H1 (cell line): ENCODE measurements around the gene LPP. TPM values are rescaled to one million over a fixed set of nuclear protein-coding genes. Genes with fewer than 3 reads are reported as not detected.
A peak's percentile ranks its signal among the peaks of the same experiment; 100 is the strongest.

ENCODE experiments used
- CTCF ChIA-PET: fragments of 300-600 bp; sonication (Branson Sonifier 250); formaldehyde crosslinking; loops from one replicate; lab custom pipeline; 2021; ENCODE audit not compliant: partially characterized antibody; lab: Charles Lee
- POLR2A ChIA-PET: fragments of 300-600 bp; sonication (Branson Sonifier 250); formaldehyde crosslinking; loops from one replicate; lab custom pipeline; 2021; ENCODE audit warnings: inconsistent platforms; ENCODE audit not compliant: partially characterized antibody; lab: Charles Lee
- DNase-seq, 2 experiments: peaks; one replicate each; pipeline versions ENCODE4 v3.0.0 to v3.0.0-alpha.2; 2010 to 2022; ENCODE audit warnings: low spot score in 2 of 2, low read depth in 1 of 2, mixed read lengths in 1 of 2
- FAIRE-seq: peaks from 2 replicates; lab custom pipeline; 2011; peaks lifted over from hg19 to GRCh38; lab: Jason Lieb, UNC
- H2AFZ ChIP-seq: 2 replicates; pipeline ENCODE4 v1.8.1; 2012; ENCODE audit warnings: low read length, inconsistent platforms
- H2AK5ac ChIP-seq: 2 replicates; pipeline ENCODE4 v1.6.1; 2013; ENCODE audit warnings: low read depth, low read length
- H2BK120ac ChIP-seq: replicated peaks from 2 replicates; pipeline ENCODE3; 2013; ENCODE audit warnings: low read depth, low read length, inconsistent platforms
- H2BK12ac ChIP-seq: 2 replicates; pipeline ENCODE4 v1.6.1; 2013; ENCODE audit warnings: low read depth, low read length
- H2BK15ac ChIP-seq: 2 replicates; pipeline ENCODE4 v1.6.1; 2013; ENCODE audit warnings: low read length
- H2BK20ac ChIP-seq: 2 replicates; pipeline ENCODE4 v1.6.1; 2013; ENCODE audit warnings: low read length
- H2BK5ac ChIP-seq: 2 replicates; pipeline ENCODE4 v1.6.1; 2013; ENCODE audit warnings: low read depth, low read length
- H3K14ac ChIP-seq: 2 replicates; pipeline ENCODE4 v1.6.1; 2013; ENCODE audit warnings: inconsistent platforms; ENCODE audit not compliant: insufficient read length
- H3K18ac ChIP-seq: 2 replicates; pipeline ENCODE4 v1.6.1; 2013; ENCODE audit warnings: low read length; ENCODE audit errors: extremely low read depth
- H3K23ac ChIP-seq: 2 replicates; pipeline ENCODE4 v1.6.1; 2013; ENCODE audit warnings: inconsistent platforms; ENCODE audit not compliant: insufficient read length
- H3K23me2 ChIP-seq: 2 replicates; pipeline ENCODE4 v1.6.1; 2013; ENCODE audit warnings: low read depth, low read length
- H3K27ac ChIP-seq: 2 replicates; pipeline ENCODE4 v1.6.1; 2011; ENCODE audit warnings: low read depth, low read length, inconsistent platforms
- H3K27me3 ChIP-seq, 4 experiments: replicated peaks in 1 of 4; 1 replicate in 1 of 4; 2 replicates in 3 of 4; pipeline versions ENCODE4 v1.6.1 to v1.8.1; 2011 to 2013; ENCODE audit warnings: low read length in 3 of 4, mild to moderate bottlenecking in 3 of 4, inconsistent platforms in 2 of 4, mixed read lengths in 2 of 4, moderate library complexity in 1 of 4; ENCODE audit not compliant: control insufficient read depth in 3 of 4, insufficient read depth in 3 of 4; ENCODE audit errors: extremely low read depth in 1 of 4
- H3K36me3 ChIP-seq, 4 experiments: 2 replicates each; pipeline versions ENCODE4 v1.6.1 to v1.8.1; 2011 to 2013; ENCODE audit warnings: mild to moderate bottlenecking in 4 of 4, low read length in 3 of 4, moderate library complexity in 2 of 4, control low read depth in 1 of 4, inconsistent platforms in 1 of 4; ENCODE audit not compliant: insufficient read depth in 4 of 4, control insufficient read depth in 2 of 4
- H3K4ac ChIP-seq: replicated peaks from 2 replicates; pipeline ENCODE3; 2013; ENCODE audit warnings: low read length, low read depth, mixed read lengths, inconsistent platforms; ENCODE audit not compliant: insufficient read length
- H3K4me1 ChIP-seq, 4 experiments: replicated peaks in 1 of 4; 1 replicate in 1 of 4; 2 replicates in 3 of 4; pipeline versions ENCODE4 v1.6.1 to v1.8.1; 2011 to 2013; ENCODE audit warnings: low read length in 3 of 4, inconsistent platforms in 2 of 4, mixed read lengths in 1 of 4; ENCODE audit not compliant: insufficient read depth in 4 of 4, control insufficient read depth in 3 of 4
- H3K4me2 ChIP-seq, 2 experiments: 2 replicates each; pipeline versions ENCODE4 v1.6.1 to v1.8.1; 2011 to 2013; ENCODE audit warnings: low read depth in 2 of 2, low read length in 2 of 2, control low read depth in 1 of 2, inconsistent platforms in 1 of 2, mild to moderate bottlenecking in 1 of 2; ENCODE audit not compliant: insufficient read depth in 1 of 2
- H3K4me3 ChIP-seq, 4 experiments: fragments of 200-600, 300-600 bp in 1 of 4; sonication (generic), shearing (Covaris generic), sonication (Bioruptor Twin) in 1 of 4; 2 replicates each; pipeline versions ENCODE4 v1.5.1 to v1.8.1; 2011 to 2016; ENCODE audit warnings: low read length in 4 of 4, low read depth in 3 of 4, control low read depth in 2 of 4, inconsistent platforms in 2 of 4, mild to moderate bottlenecking in 2 of 4, mixed read lengths in 1 of 4, moderate library complexity in 1 of 4; ENCODE audit not compliant: insufficient read depth in 2 of 4; ENCODE audit errors: extremely low read depth in 1 of 4
- H3K56ac ChIP-seq: replicated peaks from 2 replicates; pipeline ENCODE3; 2013; ENCODE audit warnings: low read depth, mild to moderate bottlenecking, mixed read lengths, low read length, inconsistent platforms; ENCODE audit not compliant: insufficient read length
- H3K79me1 ChIP-seq: 2 replicates; pipeline ENCODE4 v1.6.1; 2013; ENCODE audit warnings: low read depth, low read length, control low read depth
- H3K79me2 ChIP-seq, 2 experiments: 2 replicates each; pipeline versions ENCODE4 v1.6.1 to v1.8.1; 2012 to 2013; ENCODE audit warnings: low read length in 2 of 2, mild to moderate bottlenecking in 2 of 2, inconsistent platforms in 1 of 2; ENCODE audit not compliant: insufficient read depth in 2 of 2, control insufficient read depth in 1 of 2
- H3K9ac ChIP-seq, 4 experiments: replicated peaks in 1 of 4; 1 replicate in 1 of 4; 2 replicates in 3 of 4; pipeline versions ENCODE4 v1.6.1 to v1.8.1; 2011 to 2013; ENCODE audit warnings: low read depth in 3 of 4, low read length in 3 of 4, control low read depth in 2 of 4, mild to moderate bottlenecking in 2 of 4, moderate library complexity in 2 of 4, inconsistent platforms in 1 of 4; ENCODE audit errors: extremely low read depth in 1 of 4
- H3K9me3 ChIP-seq, 2 experiments: 2 replicates each; pipeline versions ENCODE4 v1.6.1 to v1.8.1; 2012 to 2013; ENCODE audit warnings: mild to moderate bottlenecking in 2 of 2, moderate library complexity in 2 of 2, control low read depth in 1 of 2, inconsistent platforms in 1 of 2, low read depth in 1 of 2, low read length in 1 of 2, mixed read lengths in 1 of 2; ENCODE audit not compliant: insufficient read depth in 2 of 2
- H4K20me1 ChIP-seq, 2 experiments: replicated peaks in 1 of 2; 2 replicates each; pipeline versions ENCODE3 to v1.8.1; 2011 to 2013; ENCODE audit warnings: inconsistent platforms in 2 of 2, low read length in 2 of 2, mild to moderate bottlenecking in 1 of 2; ENCODE audit not compliant: insufficient read depth in 2 of 2, control insufficient read depth in 1 of 2
- H4K5ac ChIP-seq: 2 replicates; pipeline ENCODE4 v1.6.1; 2013; ENCODE audit warnings: low read length, low read depth, mixed read lengths, inconsistent platforms; ENCODE audit not compliant: insufficient read length
- H4K8ac ChIP-seq: 2 replicates; pipeline ENCODE4 v1.8.0; 2013; ENCODE audit warnings: mild to moderate bottlenecking, moderate library complexity, low read length, inconsistent platforms; ENCODE audit not compliant: insufficient read depth; ENCODE audit errors: extremely low read depth
- H4K91ac ChIP-seq: replicated peaks from 2 replicates; pipeline ENCODE3; 2013; ENCODE audit warnings: low read length, mixed read lengths, inconsistent platforms; ENCODE audit not compliant: insufficient read length
- BACH1 ChIP-seq: IDR thresholded peaks from 2 replicates; pipeline ENCODE4 v1.6.1; 2012; ENCODE audit warnings: low read length, improper control_type of control experiment
- EGR1 ChIP-seq: IDR thresholded peaks from 2 replicates; pipeline ENCODE4 v1.6.1; 2011; ENCODE audit warnings: low read depth, low read length, borderline replicate concordance
- FOSL1 ChIP-seq: IDR thresholded peaks from 2 replicates; pipeline ENCODE4 v1.6.1; 2011; ENCODE audit warnings: mild to moderate bottlenecking, low read depth, low read length, moderate library complexity; ENCODE audit not compliant: insufficient read depth
- HDAC2 ChIP-seq, 2 experiments: fragments of 300-600 bp in 1 of 2; sonication (generic) in 1 of 2; IDR thresholded peaks; 2 replicates each; pipeline ENCODE4 v1.6.1; 2011 to 2012; ENCODE audit warnings: low read depth in 2 of 2, low read length in 2 of 2, mild to moderate bottlenecking in 2 of 2, moderate library complexity in 2 of 2, borderline replicate concordance in 1 of 2, inconsistent platforms in 1 of 2
- JUND ChIP-seq: IDR thresholded peaks from 2 replicates; pipeline ENCODE4 v1.6.1; 2011; ENCODE audit warnings: mild to moderate bottlenecking, improper control_type of control experiment, low read length
- KDM1A ChIP-seq: fragments of 200-600, 300-600 bp; sonication (generic); IDR thresholded peaks from 2 replicates; pipeline ENCODE4 v1.7.1; 2016; ENCODE audit warnings: mild to moderate bottlenecking, low read length, borderline replicate concordance
- KDM4A ChIP-seq: IDR thresholded peaks from one replicate; pipeline ENCODE4 v1.7.1; 2012; ENCODE audit warnings: low read depth, mild to moderate bottlenecking, moderate library complexity, low read length, inconsistent platforms; ENCODE audit not compliant: severe bottlenecking
- NANOG ChIP-seq: IDR thresholded peaks from 2 replicates; pipeline ENCODE4 v1.6.1; 2011; ENCODE audit warnings: low read length, low read depth, mild to moderate bottlenecking, inconsistent platforms; ENCODE audit not compliant: insufficient read depth, poor library complexity, severe bottlenecking
- POLR2A ChIP-seq, 2 experiments: IDR thresholded peaks; 1 replicate in 1 of 2; 2 replicates in 1 of 2; pipeline ENCODE4 v1.6.1; 2011; ENCODE audit warnings: low read depth in 2 of 2, low read length in 2 of 2, mild to moderate bottlenecking in 2 of 2; ENCODE audit errors: control extremely low read depth in 1 of 2
- RFX5 ChIP-seq: IDR thresholded peaks from 2 replicates; pipeline ENCODE4 v1.6.1; 2011; ENCODE audit warnings: low read depth, low read length, improper control_type of control experiment, borderline replicate concordance
- SIN3A ChIP-seq, 2 experiments: IDR thresholded peaks in 1 of 2; conservative IDR thresholded peaks in 1 of 2; 2 replicates each; pipeline ENCODE4 v1.6.1; 2011 to 2012; ENCODE audit warnings: low read length in 2 of 2, improper control_type of control experiment in 1 of 2, low read depth in 1 of 2, mild to moderate bottlenecking in 1 of 2
- SP4 ChIP-seq: IDR thresholded peaks from 2 replicates; pipeline ENCODE4 v1.6.1; 2012; ENCODE audit warnings: low read length, inconsistent platforms
- SRF ChIP-seq: IDR thresholded peaks from 2 replicates; pipeline ENCODE4 v1.6.1; 2011; ENCODE audit warnings: mild to moderate bottlenecking, low read depth, low read length, moderate library complexity
- SUZ12 ChIP-seq: fragments of 200-600 bp; sonication (generic); IDR thresholded peaks from 2 replicates; pipeline ENCODE4 v1.6.1; 2012; ENCODE audit warnings: mild to moderate bottlenecking, inconsistent platforms, low read length, moderate library complexity, mixed read lengths
- WGBS, 2 experiments: shearing (Covaris generic) in 1 of 2; methylation state at CpG; one replicate each; pipeline versions ENCODE4 v1.1.6 to v1.1.7; 2013 to 2015; ENCODE audit warnings: low lambda C conversion rate in 2 of 2, mixed read lengths in 2 of 2, inconsistent platforms in 1 of 2, low coverage in 1 of 2, missing lambda C conversion rate in 1 of 2; ENCODE audit not compliant: insufficient replicate concordance in 2 of 2, insufficient coverage in 1 of 2, insufficient read length in 1 of 2; ENCODE audit errors: extremely low coverage in 1 of 2, missing lambda C conversion rate in 1 of 2; 5-methylcytosine and 5-hydroxymethylcytosine counted together
- polyA plus RNA-seq, 7 experiments: library from polyadenylated mRNA; depleted of rRNA in 3 of 7; stranded (reverse) in 5 of 7; unstranded in 2 of 7; fragments of >200 nt in 5 of 7; fragments of 200-250 nt in 2 of 7; gene quantifications; 1 replicate in 5 of 7; 2 replicates in 1 of 7; 4 replicates in 1 of 7; pipeline versions ENCODE4 v1.2.1 to v1.2.3, GENCODE V29; 2011 to 2013; ENCODE audit warnings: missing spikeins in 2 of 7, mixed read lengths in 2 of 7
- total RNA-seq: library from RNA; stranded (reverse); fragmentation: NEBNext Ultra II Directional; extraction: Animal tissue kit (Norgen Biotek cat#: 25700); gene quantifications from 2 replicates; pipeline ENCODE4 v1.2.1, GENCODE V29; 2021

The LPP gene
- total and polyA plus RNA-seq, 2 of the 8 experiments (the other 6 are each of a cell fraction or from before 2014, with no cell fraction given) = 10.0 to 53.3 TPM

DNA sequence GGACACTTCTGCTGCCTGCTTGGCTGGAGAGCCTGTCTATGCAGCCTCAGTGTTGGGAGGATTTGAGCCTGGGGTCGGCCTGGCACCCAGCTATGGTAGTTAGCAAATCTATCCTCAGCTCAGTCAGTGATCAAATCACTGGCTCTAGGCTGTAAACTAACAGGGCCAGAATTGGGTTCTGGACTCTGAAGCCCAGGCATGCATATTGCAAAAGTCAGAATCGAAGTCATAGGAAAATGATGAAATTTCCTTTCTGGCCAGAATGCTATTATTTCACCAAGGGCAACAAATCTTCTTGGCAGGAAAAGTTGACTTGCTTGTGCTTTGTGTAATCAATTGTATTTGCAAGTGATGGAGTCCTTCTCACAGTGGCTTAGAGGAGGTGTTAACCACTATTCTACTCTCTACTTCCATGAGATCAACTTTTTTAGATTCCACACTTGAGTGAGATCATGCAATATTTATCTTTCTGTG lies 535.2 kb downstream of the LPP start:
- Histone ChIP-seq H4K20me1 (no peaks in the 10 kb centered on the region), H3K14ac (no peak overlapping the region), H4K5ac (no peak overlapping the region), H3K4ac (no peak overlapping the region), H3K36me3 (no peaks in the 10 kb centered on the region), H3K4me3 (no peak overlapping the region), H2BK15ac (no peak overlapping the region), H2BK20ac (no peak overlapping the region), H2BK12ac (no peak overlapping the region), H4K91ac (no peak overlapping the region), H2AFZ (no peak overlapping the region), H3K23ac (no peak overlapping the region), H3K23me2 (no peaks in the 10 kb centered on the region), H2BK5ac (no peak overlapping the region), H3K79me1 (no peaks in the 10 kb centered on the region), H3K27me3 (no peaks in the 10 kb centered on the region), H3K4me2 (no peak overlapping the region), H3K4me1 (peaks cover 2 to 7% (median 3%) of the 10 kb centered on the region in 4 experiments; a peak in 4 of 7 replicates), H3K56ac (no peak overlapping the region), H3K9me3 (no peaks in the 10 kb centered on the region), H3K18ac (no peak overlapping the region), H2BK120ac (no peak overlapping the region), H4K8ac (no peak overlapping the region), H2AK5ac (0 out of 2 replicates have a peak overlapping the region, but pooled peaks have one; percentile 40), H3K9ac (no peak overlapping the region), H3K79me2 (no peaks in the 10 kb centered on the region), H3K27ac (no peak overlapping the region)
- ChIA-PET CTCF (interaction anchor here (0.5 to 1.9 kb wide), 10 partner anchors 16 to 1712 kb away, joined by 3 to 6 read pairs (median 4); no protein-coding TSS in a partner anchor), POLR2A (interaction anchor here (0.7 kb wide), 1 partner anchor 57 kb away, joined by 4 read pairs; no protein-coding TSS in a partner anchor)
- no peak for FAIRE-seq
- 100% methylated on average over 2 of the region's 2 CpGs; no CpG with 5 or more reads in 1 of the 2 experiments for WGBS, 2 experiments
- DNase-seq = no peak
- no peak for TF ChIP-seq KDM1A
- TF ChIP-seq KDM4A = no peak
- TF ChIP-seq BACH1 = no peak
- TF ChIP-seq SRF = no peak
- no peak for TF ChIP-seq JUND
- no peak for TF ChIP-seq SUZ12
- TF ChIP-seq HDAC2 (IDR thresholded peaks at IDR 0.05; ENCODE audit: borderline replicate concordance in 1 of 2, low read depth in 2 of 2, low read length in 2 of 2) = no peak
- no peak for TF ChIP-seq POLR2A (IDR thresholded peaks at IDR 0.05; ENCODE audit: control extremely low read depth in 1 of 2, low read depth in 2 of 2, low read length in 2 of 2)
- no peak for TF ChIP-seq NANOG
- TF ChIP-seq SP4 = no peak
- no peak for TF ChIP-seq SIN3A (conservative IDR thresholded peaks at IDR 0.05 in 1 of 2, IDR thresholded peaks at IDR 0.05 in 1 of 2; ENCODE audit: low read depth in 1 of 2, low read length in 2 of 2)
- no peak for TF ChIP-seq RFX5
- TF ChIP-seq EGR1 = no peak
- TF ChIP-seq FOSL1 = no peak
